ENCODE data around the gene PFDN1. TPM values are rescaled to one million over a fixed set of nuclear protein-coding genes. Genes with fewer than 3 reads are reported as not detected.

PFDN1 gene
- total RNA-seq, 2 experiments from 2014 or later = 48.9 to 57.5 TPM

GRCh38 chr5:140260089-140260656 is 42.7 kb downstream of the PFDN1 start:
- ATAC-seq (no peak), DNase-seq (no peak)
- peaks cover 36% of the 10 kb centered on the region for H3K36me3 Mint-ChIP-seq
- no peaks in the 10 kb centered on the region for H3K27me3 Mint-ChIP-seq
- no peaks in the 10 kb centered on the region for H3K9me3 Mint-ChIP-seq (ENCODE audit: low read depth)
- peaks cover 49% of the 10 kb centered on the region for H3K4me1 Mint-ChIP-seq
- CTCF ChIA-PET = interaction anchor here (1.0 to 4.1 kb wide), 6 partner anchors 16 to 95 kb away, joined by 3 to 19 read pairs (median 8); partner anchors contain the start of gene HBEGF
- no peak overlapping the region for H3K27ac Mint-ChIP-seq
- H3K4me3 Mint-ChIP-seq = no peak overlapping the region

- H3K36me3 Mint-ChIP-seq = peaks cover 35% of the 10 kb centered on the region
- H3K27ac Mint-ChIP-seq = peak overlapping the region; percentile 2
- DNase-seq (no peak), ATAC-seq (peak; percentile 51)
- H3K27me3 Mint-ChIP-seq = no peaks in the 10 kb centered on the region
- no peaks in the 10 kb centered on the region for H3K9me3 Mint-ChIP-seq (ENCODE audit: low read depth)
- no peak overlapping the region for H3K4me3 Mint-ChIP-seq
- H3K4me1 Mint-ChIP-seq = peaks cover 45% of the 10 kb centered on the region
- CTCF ChIA-PET = interaction anchor here (1.0 to 4.1 kb wide), 5 partner anchors 15 to 95 kb away, joined by 3 to 19 read pairs (median 10); partner anchors contain the start of gene HBEGF
Observed at GRCh38 chr5:140259500-140259899, 43.4 kb downstream of the PFDN1 start.

GRCh38 chr5:140258873-140259272 is 44.0 kb downstream of the PFDN1 start:
- peaks cover 40% of the 10 kb centered on the region for H3K4me1 Mint-ChIP-seq
- H3K4me3 Mint-ChIP-seq = no peak overlapping the region
- H3K27me3 Mint-ChIP-seq = no peaks in the 10 kb centered on the region
- DNase-seq = no peak
- H3K36me3 Mint-ChIP-seq = peaks cover 32% of the 10 kb centered on the region
- no peaks in the 10 kb centered on the region for H3K9me3 Mint-ChIP-seq (ENCODE audit: low read depth)
- ATAC-seq = no peak
- peak overlapping the region; percentile 30 for H3K27ac Mint-ChIP-seq
- CTCF ChIA-PET = interaction anchor here (0.9 to 4.1 kb wide), 6 partner anchors 10 to 93 kb away, joined by 3 to 19 read pairs (median 9); partner anchors contain the start of genes HBEGF and PFDN1

GRCh38 chr5:140258016-140258415 is 44.9 kb downstream of the PFDN1 start:
- Mint-ChIP-seq H3K27ac (no peak overlapping the region), H3K36me3 (peaks cover 35% of the 10 kb centered on the region), H3K27me3 (no peaks in the 10 kb centered on the region), H3K4me3 (no peak overlapping the region), H3K9me3 (ENCODE audit: low read depth) (no peaks in the 10 kb centered on the region), H3K4me1 (peaks cover 47% of the 10 kb centered on the region)
- no peak for ATAC-seq
- CTCF ChIA-PET = interaction anchor here (0.9 to 2.8 kb wide), 6 partner anchors 10 to 88 kb away, joined by 3 to 13 read pairs (median 4); partner anchors contain the start of genes HBEGF and PFDN1
- no peak for DNase-seq

- CTCF ChIA-PET = interaction anchor here (0.7 to 2.1 kb wide), 9 partner anchors 8 to 219 kb away, joined by 3 to 7 read pairs (median 4); no protein-coding TSS in a partner anchor
- Mint-ChIP-seq H3K4me3 (no peak overlapping the region), H3K27me3 (no peaks in the 10 kb centered on the region), H3K9me3 (ENCODE audit: low read depth) (no peaks in the 10 kb centered on the region), H3K4me1 (peaks cover 56% of the 10 kb centered on the region), H3K27ac (no peak overlapping the region), H3K36me3 (peaks cover 34% of the 10 kb centered on the region)
- ATAC-seq (no peak), DNase-seq (no peak)
Observed at GRCh38 chr5:140256726-140257125, 46.2 kb downstream of the PFDN1 start.

GRCh38 chr5:140255460-140256157 is 47.3 kb downstream of the PFDN1 start:
- ATAC-seq (no peak), DNase-seq (no peak)
- Mint-ChIP-seq H3K9me3 (ENCODE audit: low read depth) (no peaks in the 10 kb centered on the region), H3K4me1 (peaks cover 59% of the 10 kb centered on the region), H3K36me3 (peaks cover 39% of the 10 kb centered on the region), H3K4me3 (no peak overlapping the region), H3K27ac (no peak overlapping the region), H3K27me3 (no peaks in the 10 kb centered on the region)
- CTCF ChIA-PET = interaction anchor here (1.1 to 25.5 kb wide), 5 partner anchors 9 to 217 kb away, joined by 3 to 657 read pairs (median 4); partner anchors contain the start of gene HBEGF

- Mint-ChIP-seq H3K4me3 (no peak overlapping the region), H3K9me3 (ENCODE audit: low read depth) (no peaks in the 10 kb centered on the region), H3K27ac (no peak overlapping the region), H3K27me3 (no peaks in the 10 kb centered on the region), H3K4me1 (peaks cover 61% of the 10 kb centered on the region), H3K36me3 (peaks cover 42% of the 10 kb centered on the region)
- ATAC-seq (no peak), DNase-seq (no peak)
- CTCF ChIA-PET = interaction anchor here (1.1 to 25.5 kb wide), 5 partner anchors 8 to 104 kb away, joined by 3 to 657 read pairs (median 6); partner anchors contain the start of gene HBEGF
Observed at GRCh38 chr5:140253985-140254384, 48.9 kb downstream of the PFDN1 start.

GRCh38 chr5:140252470-140253126 is 50.3 kb downstream of the PFDN1 start:
- Mint-ChIP-seq H3K4me1 (peaks cover 54% of the 10 kb centered on the region), H3K27me3 (no peaks in the 10 kb centered on the region), H3K9me3 (ENCODE audit: low read depth) (no peaks in the 10 kb centered on the region), H3K36me3 (peaks cover 31% of the 10 kb centered on the region), H3K4me3 (no peak overlapping the region), H3K27ac (peak overlapping the region; percentile 84)
- ATAC-seq = no peak
- DNase-seq = no peak
- CTCF ChIA-PET = interaction anchor here (1.1 to 25.5 kb wide), 10 partner anchors 8 to 121 kb away, joined by 3 to 657 read pairs (median 6); partner anchors contain the start of gene HBEGF

- H3K27me3 Mint-ChIP-seq = no peaks in the 10 kb centered on the region
- DNase-seq (peak; percentile 90), ATAC-seq (peak; percentile 90)
- CTCF ChIA-PET = interaction anchor here (1.1 to 25.5 kb wide), 7 partner anchors 7 to 122 kb away, joined by 3 to 657 read pairs (median 9); partner anchors contain the start of gene HBEGF
- peaks cover 26% of the 10 kb centered on the region for H3K36me3 Mint-ChIP-seq
- H3K4me3 Mint-ChIP-seq = peak overlapping the region; percentile 35
- peaks cover 57% of the 10 kb centered on the region for H3K4me1 Mint-ChIP-seq
- H3K27ac Mint-ChIP-seq = peak overlapping the region; percentile 84
- H3K9me3 Mint-ChIP-seq (ENCODE audit: low read depth) = no peaks in the 10 kb centered on the region
Observed at GRCh38 chr5:140251527-140251973, 51.4 kb downstream of the PFDN1 start.

- DNase-seq (no peak), ATAC-seq (no peak)
- Mint-ChIP-seq H3K4me1 (peaks cover 68% of the 10 kb centered on the region), H3K9me3 (ENCODE audit: low read depth) (no peaks in the 10 kb centered on the region), H3K36me3 (peaks cover 28% of the 10 kb centered on the region), H3K4me3 (no peak overlapping the region), H3K27me3 (no peaks in the 10 kb centered on the region), H3K27ac (peak overlapping the region; percentile 63)
- CTCF ChIA-PET = interaction anchor here (1.3 to 25.5 kb wide), 4 partner anchors 8 to 109 kb away, joined by 3 to 657 read pairs (median 9); partner anchors contain the start of gene HBEGF
Observed at GRCh38 chr5:140250386-140250785, 52.5 kb downstream of the PFDN1 start.

- peaks cover 33% of the 10 kb centered on the region for H3K36me3 Mint-ChIP-seq
- no peak overlapping the region for H3K4me3 Mint-ChIP-seq
- peak overlapping the region; percentile 10 for H3K27ac Mint-ChIP-seq
- H3K4me1 Mint-ChIP-seq = peaks cover 76% of the 10 kb centered on the region
- H3K27me3 Mint-ChIP-seq = no peaks in the 10 kb centered on the region
- ATAC-seq = no peak
- CTCF ChIA-PET = interaction anchor here (1.7 to 25.5 kb wide), 2 partner anchors 10 to 99 kb away, joined by 5 to 657 read pairs; partner anchors contain the start of gene HBEGF
- H3K9me3 Mint-ChIP-seq (ENCODE audit: low read depth) = no peaks in the 10 kb centered on the region
- no peak for DNase-seq
Observed at GRCh38 chr5:140249536-140249935, 53.4 kb downstream of the PFDN1 start.

GRCh38 chr5:140248414-140248813 is 54.5 kb downstream of the PFDN1 start:
- H3K27ac Mint-ChIP-seq = no peak overlapping the region
- no peak overlapping the region for H3K4me3 Mint-ChIP-seq
- no peak for ATAC-seq
- peaks cover 76% of the 10 kb centered on the region for H3K4me1 Mint-ChIP-seq
- peaks cover 34% of the 10 kb centered on the region for H3K36me3 Mint-ChIP-seq
- no peaks in the 10 kb centered on the region for H3K9me3 Mint-ChIP-seq (ENCODE audit: low read depth)
- CTCF ChIA-PET = interaction anchor here (1.2 to 25.5 kb wide), 3 partner anchors 9 to 100 kb away, joined by 3 to 657 read pairs (median 5); partner anchors contain the start of gene HBEGF
- no peak for DNase-seq
- H3K27me3 Mint-ChIP-seq = no peaks in the 10 kb centered on the region

Measured in activated CD8-positive, alpha-beta memory T cell treated with anti-CD3 and anti-CD28 coated beads, Interleukin-2, amount 10 ng/mL, durations not matched to agents 7 days and 5 days (primary cell).